ENCODE data around the gene SLC38A11.

- TF ChIP-seq CTCF (IDR thresholded peaks at IDR 0.05) (no peak), POLR2A (IDR thresholded peaks at IDR 0.05) (no peak)
Observed at GRCh38 chr2:164947281-164947680, 8.0 kb downstream of the SLC38A11 start.
